Neural progenitor cell (in vitro differentiated cells): ENCODE results near the gene CGB5. TPM values are rescaled to one million over a fixed set of nuclear protein-coding genes. Genes with fewer than 3 reads are reported as not detected.
A peak's percentile ranks its signal among the peaks of the same experiment; 100 is the strongest.

Experiments used
- DNase-seq: peaks from one replicate; pipeline ENCODE4 v3.0.0-alpha.2; 2016; ENCODE audit warnings: low spot score
- H2AFZ ChIP-seq: fragments of 200-600 bp; sonication (generic); replicated peaks from 2 replicates; pipeline ENCODE4 v1.6.1; 2016; ENCODE audit warnings: antibody characterized with exemption
- H3F3A ChIP-seq: fragments of 200-600 bp; sonication (generic); 2 replicates; pipeline ENCODE4 v1.6.1; 2016; ENCODE audit warnings: antibody characterized with exemption, low read depth
- H3K27ac ChIP-seq: fragments of 200-600 bp; sonication (generic); 2 replicates; pipeline ENCODE4 v1.5.1; 2016; ENCODE audit warnings: mild to moderate bottlenecking
- H3K27me3 ChIP-seq: fragments of 200-600 bp; sonication (generic); 2 replicates; pipeline ENCODE4 v1.6.1; 2016; ENCODE audit warnings: mild to moderate bottlenecking, moderate library complexity
- H3K36me3 ChIP-seq: fragments of 200-600 bp; sonication (generic); 2 replicates; pipeline ENCODE4 v1.5.1; 2016
- H3K4me1 ChIP-seq: fragments of 200-600 bp; sonication (generic); 2 replicates; pipeline ENCODE4 v1.6.1; 2016; ENCODE audit warnings: mixed run types
- H3K4me2 ChIP-seq: fragments of 200-600 bp; sonication (generic); 2 replicates; pipeline ENCODE4 v1.6.1; 2016
- H3K4me3 ChIP-seq: fragments of 200-600 bp; sonication (generic); 2 replicates; pipeline ENCODE4 v1.5.1; 2016
- H3K79me2 ChIP-seq: fragments of 200-600 bp; sonication (generic); 2 replicates; pipeline ENCODE4 v1.6.1; 2016; ENCODE audit warnings: low read depth
- H3K9ac ChIP-seq: fragments of 200-600 bp; sonication (generic); 2 replicates; pipeline ENCODE4 v1.6.1; 2016
- H3K9me3 ChIP-seq: fragments of 200-600 bp; sonication (generic); 2 replicates; pipeline ENCODE4 v1.5.1; 2016; ENCODE audit warnings: low read depth
- H4K20me1 ChIP-seq: fragments of 200-600 bp; sonication (generic); 2 replicates; pipeline ENCODE4 v1.6.1; 2016; ENCODE audit warnings: low read depth
- H3K27ac Mint-ChIP-seq: 3 replicates; pipeline ENCODE4 v1.8.0; 2021; ENCODE audit warnings: mixed read lengths
- H3K27me3 Mint-ChIP-seq: 2 replicates; pipeline ENCODE4 v1.8.0; 2022; ENCODE audit warnings: low read depth, mild to moderate bottlenecking, inconsistent platforms, moderate library complexity, mixed read lengths; ENCODE audit not compliant: insufficient read depth
- H3K36me3 Mint-ChIP-seq: 3 replicates; pipeline ENCODE4 v1.8.0; 2021; ENCODE audit warnings: mixed read lengths
- H3K4me1 Mint-ChIP-seq: 3 replicates; pipeline ENCODE4 v1.8.0; 2021; ENCODE audit warnings: mixed read lengths
- H3K4me3 Mint-ChIP-seq: 3 replicates; pipeline ENCODE4 v1.8.0; 2021; ENCODE audit warnings: mild to moderate bottlenecking, moderate library complexity, mixed read lengths
- H3K9me3 Mint-ChIP-seq: 3 replicates; pipeline ENCODE4 v1.8.0; 2020; ENCODE audit warnings: mixed read lengths
- EZH2 ChIP-seq: fragments of 200-600 bp; sonication (generic); IDR thresholded peaks from 2 replicates; pipeline ENCODE4 v1.6.1; 2017; ENCODE audit warnings: antibody characterized with exemption, mild to moderate bottlenecking, moderate library complexity
- EZH2phosphoT487 ChIP-seq: fragments of 200-600 bp; sonication (generic); IDR thresholded peaks from 2 replicates; pipeline ENCODE4 v1.6.1; 2017; ENCODE audit warnings: antibody characterized with exemption
- total RNA-seq: library from RNA; depleted of rRNA; stranded (reverse); fragments of >200 nt; gene quantifications from 2 replicates; pipeline ENCODE4 v1.2.3, GENCODE V29; 2015; ENCODE audit warnings: low replicate concordance
- TF ChIP-seq, protein P1 (sequence below): fragments of 200-600 bp; sonication (generic); IDR thresholded peaks from 2 replicates; pipeline ENCODE4 v1.5.1; 2017; ENCODE audit warnings: antibody characterized with exemption, mild to moderate bottlenecking

CGB5 gene
- total RNA-seq, 1 donor from 2014 or later = not detected

DNA sequence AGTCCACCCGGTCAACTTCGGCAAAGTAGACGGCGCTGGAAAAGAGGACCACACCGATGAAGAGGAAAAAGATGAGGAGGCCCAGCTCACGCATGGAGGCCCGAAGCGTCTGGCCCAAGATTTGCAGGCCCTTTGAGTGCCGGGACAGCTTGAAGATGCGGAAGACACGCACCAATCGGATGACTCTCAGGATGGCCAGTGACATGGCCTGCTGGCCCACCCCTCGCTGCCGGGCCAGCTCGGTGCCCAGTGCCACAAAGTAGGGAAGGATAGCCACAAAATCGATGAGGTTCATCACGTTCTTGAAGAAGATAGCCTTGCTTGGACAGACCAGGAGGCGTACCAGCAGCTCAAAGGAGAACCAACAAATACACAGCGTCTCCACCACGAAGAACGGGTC is 26.8 kb downstream of the CGB5 start:
- Histone ChIP-seq H3K4me2 (no peak overlapping the region), H3F3A (peaks cover 21% of the 10 kb centered on the region), H2AFZ (no peak overlapping the region), H3K79me2 (no peaks in the 10 kb centered on the region), H3K9me3 (no peaks in the 10 kb centered on the region), H3K27ac (no peak overlapping the region), H3K4me3 (no peak overlapping the region), H3K27me3 (peaks cover 97% of the 10 kb centered on the region), H3K4me1 (peaks cover 8% of the 10 kb centered on the region), H3K36me3 (no peaks in the 10 kb centered on the region), H3K9ac (no peak overlapping the region), H4K20me1 (peaks cover 14% of the 10 kb centered on the region)
- H3K27ac Mint-ChIP-seq = no peak overlapping the region
- peaks cover 67% of the 10 kb centered on the region for H3K27me3 Mint-ChIP-seq
- H3K4me1 Mint-ChIP-seq = peaks cover 21% of the 10 kb centered on the region
- H3K4me3 Mint-ChIP-seq = peak overlapping the region; percentile 11
- TF ChIP-seq, protein P1, sequence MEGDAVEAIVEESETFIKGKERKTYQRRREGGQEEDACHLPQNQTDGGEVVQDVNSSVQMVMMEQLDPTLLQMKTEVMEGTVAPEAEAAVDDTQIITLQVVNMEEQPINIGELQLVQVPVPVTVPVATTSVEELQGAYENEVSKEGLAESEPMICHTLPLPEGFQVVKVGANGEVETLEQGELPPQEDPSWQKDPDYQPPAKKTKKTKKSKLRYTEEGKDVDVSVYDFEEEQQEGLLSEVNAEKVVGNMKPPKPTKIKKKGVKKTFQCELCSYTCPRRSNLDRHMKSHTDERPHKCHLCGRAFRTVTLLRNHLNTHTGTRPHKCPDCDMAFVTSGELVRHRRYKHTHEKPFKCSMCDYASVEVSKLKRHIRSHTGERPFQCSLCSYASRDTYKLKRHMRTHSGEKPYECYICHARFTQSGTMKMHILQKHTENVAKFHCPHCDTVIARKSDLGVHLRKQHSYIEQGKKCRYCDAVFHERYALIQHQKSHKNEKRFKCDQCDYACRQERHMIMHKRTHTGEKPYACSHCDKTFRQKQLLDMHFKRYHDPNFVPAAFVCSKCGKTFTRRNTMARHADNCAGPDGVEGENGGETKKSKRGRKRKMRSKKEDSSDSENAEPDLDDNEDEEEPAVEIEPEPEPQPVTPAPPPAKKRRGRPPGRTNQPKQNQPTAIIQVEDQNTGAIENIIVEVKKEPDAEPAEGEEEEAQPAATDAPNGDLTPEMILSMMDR = no peak
- TF ChIP-seq EZH2phosphoT487 (no peak), EZH2 (no peak)
- no peak for DNase-seq
- H3K9me3 Mint-ChIP-seq = peaks cover 17% of the 10 kb centered on the region
- peaks cover 9% of the 10 kb centered on the region for H3K36me3 Mint-ChIP-seq

DNA sequence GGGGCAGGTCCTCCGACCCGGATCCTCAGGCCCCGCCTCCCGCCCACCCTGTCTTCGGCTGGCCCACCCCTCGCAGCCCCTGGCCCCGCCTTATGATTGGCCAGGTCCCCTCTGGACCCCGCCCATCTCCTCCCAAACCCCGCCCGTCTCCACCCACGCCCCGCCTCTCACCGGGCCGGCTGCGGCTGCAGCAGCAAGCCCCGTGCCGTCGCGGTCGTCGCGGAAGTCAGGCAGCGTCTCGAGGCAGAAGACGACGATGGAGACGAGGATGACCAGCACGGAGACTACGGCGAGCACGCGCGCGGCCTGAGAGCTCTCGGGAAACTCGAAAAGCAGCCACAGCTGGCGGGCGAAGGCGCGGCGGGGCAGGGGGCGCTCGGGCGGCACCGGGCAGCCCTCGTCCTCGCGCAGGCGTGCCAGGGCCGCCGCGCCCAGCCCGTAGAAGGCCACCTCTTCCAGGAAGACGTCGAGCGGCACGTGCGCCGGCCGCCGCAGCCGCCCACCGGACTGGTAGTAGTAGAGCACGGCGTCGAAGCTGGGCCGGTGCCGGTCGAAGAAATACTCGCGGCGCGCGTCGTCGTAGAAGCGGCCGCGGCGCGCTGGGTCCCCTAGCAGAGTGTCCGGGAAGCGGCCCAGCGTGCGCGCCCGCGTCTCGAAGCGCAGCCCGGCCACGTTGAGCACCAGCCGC is 28.4 kb downstream of the CGB5 start:
- H3K9me3 Mint-ChIP-seq = peaks cover 17% of the 10 kb centered on the region
- peak; percentile 83 for DNase-seq
- H3K27me3 Mint-ChIP-seq = peaks cover 68% of the 10 kb centered on the region
- H3K27ac Mint-ChIP-seq = no peak overlapping the region
- Histone ChIP-seq H3K4me1 (no peaks in the 10 kb centered on the region), H3K9me3 (no peaks in the 10 kb centered on the region), H3K27me3 (peaks cover 81% of the 10 kb centered on the region), H3K4me3 (peak overlapping the region; percentile 21), H3F3A (peaks cover 16% of the 10 kb centered on the region), H3K27ac (no peak overlapping the region), H3K4me2 (peak overlapping the region; percentile 54), H3K36me3 (no peaks in the 10 kb centered on the region), H2AFZ (peak overlapping the region; percentile 72), H4K20me1 (peaks cover 14% of the 10 kb centered on the region), H3K9ac (no peak overlapping the region), H3K79me2 (no peaks in the 10 kb centered on the region)
- H3K4me1 Mint-ChIP-seq = peaks cover 7% of the 10 kb centered on the region
- TF ChIP-seq EZH2 (peak; percentile 73), EZH2phosphoT487 (no peak)
- H3K4me3 Mint-ChIP-seq = peak overlapping the region; percentile 76
- H3K36me3 Mint-ChIP-seq = peaks cover 9% of the 10 kb centered on the region

DNA sequence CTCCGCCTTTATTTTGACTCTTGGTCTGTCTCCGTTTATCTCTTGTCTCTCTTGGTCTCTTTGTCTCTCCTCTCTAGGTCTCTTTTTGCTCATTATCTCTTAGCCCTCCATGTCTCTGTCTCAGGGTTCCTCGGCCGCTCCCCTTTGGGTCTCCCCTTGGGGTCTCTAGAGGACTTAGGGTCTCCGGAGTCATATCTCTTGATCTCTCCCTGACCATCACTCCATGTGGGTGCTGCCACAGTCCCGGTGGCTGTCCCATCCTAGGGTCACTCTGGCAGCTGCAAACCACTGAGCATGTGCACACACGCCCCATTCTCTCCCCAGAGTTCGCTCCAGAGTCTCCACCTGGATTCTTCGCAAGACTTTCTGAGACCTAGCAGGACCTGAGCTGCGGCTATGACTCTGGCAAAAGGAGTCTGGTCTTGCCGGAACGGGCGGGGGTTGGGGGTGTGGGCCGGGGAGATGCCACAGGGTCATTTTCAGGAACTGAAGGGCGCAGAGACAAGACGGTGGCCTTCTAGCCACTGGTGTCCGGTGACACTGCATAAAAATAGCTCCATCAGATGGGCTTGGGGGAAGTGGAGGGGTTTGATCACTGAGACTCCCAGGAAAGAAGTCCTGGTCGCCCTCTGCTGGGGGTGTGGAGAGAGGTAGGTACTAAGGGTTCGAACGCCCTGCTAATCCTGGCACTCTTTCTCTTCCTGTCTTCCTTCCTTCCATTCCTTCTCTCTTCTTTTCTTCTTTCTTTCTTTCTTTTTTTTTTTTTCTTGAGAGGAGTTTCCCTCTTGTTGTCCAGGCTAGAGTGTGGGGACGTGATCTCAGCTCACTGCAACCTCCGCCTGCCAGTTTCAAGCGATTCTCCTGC is 30.1 kb downstream of the CGB5 start:
- Mint-ChIP-seq H3K27me3 (peaks cover 63% of the 10 kb centered on the region), H3K4me1 (peaks cover 2% of the 10 kb centered on the region), H3K4me3 (peak overlapping the region; percentile 14), H3K9me3 (peaks cover 17% of the 10 kb centered on the region), H3K27ac (no peak overlapping the region), H3K36me3 (peaks cover 9% of the 10 kb centered on the region)
- H3K4me1 ChIP-seq = no peaks in the 10 kb centered on the region
- H3K9ac ChIP-seq = no peak overlapping the region
- no peak overlapping the region for H3K27ac ChIP-seq
- DNase-seq = peak; percentile 60
- peaks cover 14% of the 10 kb centered on the region for H4K20me1 ChIP-seq
- H3K4me3 ChIP-seq = no peak overlapping the region
- peaks cover 64% of the 10 kb centered on the region for H3K27me3 ChIP-seq
- H3K36me3 ChIP-seq = no peaks in the 10 kb centered on the region
- H3K79me2 ChIP-seq = no peaks in the 10 kb centered on the region
- no peaks in the 10 kb centered on the region for H3K9me3 ChIP-seq
- H2AFZ ChIP-seq = no peak overlapping the region
- no peak overlapping the region for H3K4me2 ChIP-seq
- peak; percentile 21 for TF ChIP-seq EZH2phosphoT487
- TF ChIP-seq, protein P1 = peak; percentile 42
- TF ChIP-seq EZH2 = no peak
- peaks cover 16% of the 10 kb centered on the region for H3F3A ChIP-seq
